H9 (cell line): ENCODE measurements around the gene NR1I2. TPM values are rescaled to one million over a fixed set of nuclear protein-coding genes. Genes with fewer than 3 reads are reported as not detected.

ENCODE experiments used
- DNase-seq: peaks from one replicate; pipeline ENCODE4 v3.0.0-alpha.2; 2017
- H2AFZ ChIP-seq: one replicate; pipeline ENCODE4 v1.6.1; 2013; ENCODE audit warnings: mild to moderate bottlenecking, low read length, control low read depth, moderate library complexity
- H2AK5ac ChIP-seq: 2 replicates; pipeline ENCODE4 v1.6.1; 2013; ENCODE audit warnings: low read length, control low read depth, mixed read lengths; ENCODE audit not compliant: insufficient read length
- H2BK120ac ChIP-seq: one replicate; pipeline ENCODE4 v1.6.1; 2013; ENCODE audit warnings: low read depth, mild to moderate bottlenecking, low read length, control low read depth, inconsistent platforms; ENCODE audit not compliant: poor library complexity, severe bottlenecking
- H2BK12ac ChIP-seq: 2 replicates; pipeline ENCODE4 v1.6.1; 2013; ENCODE audit warnings: low read length, control low read depth, mixed read lengths, low read depth; ENCODE audit not compliant: insufficient read length
- H2BK15ac ChIP-seq: 2 replicates; pipeline ENCODE4 v1.6.1; 2013; ENCODE audit warnings: low read depth, low read length, control low read depth
- H2BK20ac ChIP-seq: one replicate; pipeline ENCODE4 v1.6.1; 2013; ENCODE audit warnings: low read depth, mild to moderate bottlenecking, low read length, control low read depth, inconsistent platforms; ENCODE audit not compliant: poor library complexity, severe bottlenecking
- H2BK5ac ChIP-seq: 2 replicates; pipeline ENCODE4 v1.6.1; 2013; ENCODE audit warnings: low read length, control low read depth, mixed read lengths; ENCODE audit not compliant: insufficient read length
- H3K14ac ChIP-seq: 2 replicates; pipeline ENCODE4 v1.6.1; 2013; ENCODE audit warnings: low read length, control low read depth; ENCODE audit not compliant: insufficient read depth
- H3K18ac ChIP-seq: 2 replicates; pipeline ENCODE4 v1.6.1; 2013; ENCODE audit warnings: low read depth, mild to moderate bottlenecking, mixed read lengths, low read length, control low read depth; ENCODE audit not compliant: insufficient read length
- H3K23ac ChIP-seq: 2 replicates; pipeline ENCODE4 v1.6.1; 2013; ENCODE audit warnings: low read length, control low read depth, mixed read lengths, low read depth; ENCODE audit not compliant: insufficient read length
- H3K23me2 ChIP-seq: 2 replicates; pipeline ENCODE4 v1.6.1; 2013; ENCODE audit warnings: low read depth, mild to moderate bottlenecking, mixed read lengths, low read length, control low read depth; ENCODE audit not compliant: insufficient read length, poor library complexity, severe bottlenecking
- H3K27ac ChIP-seq: 2 replicates; pipeline ENCODE4 v1.5.1; 2013; ENCODE audit warnings: low read length, control low read depth, mixed read lengths, low read depth; ENCODE audit not compliant: insufficient read length
- H3K27me3 ChIP-seq: 2 replicates; pipeline ENCODE4 v1.6.1; 2013; ENCODE audit warnings: low read length, control low read depth, inconsistent platforms; ENCODE audit not compliant: insufficient read depth
- H3K4ac ChIP-seq: 2 replicates; pipeline ENCODE4 v1.6.1; 2013; ENCODE audit warnings: low read depth, mild to moderate bottlenecking, control low read depth, inconsistent platforms, low read length, moderate library complexity
- H3K4me1 ChIP-seq: 2 replicates; pipeline ENCODE4 v1.6.1; 2013; ENCODE audit warnings: low read length, control low read depth, inconsistent platforms; ENCODE audit not compliant: insufficient read depth
- H3K4me2 ChIP-seq: 2 replicates; pipeline ENCODE4 v1.6.1; 2013; ENCODE audit warnings: low read length, control low read depth, mixed read lengths; ENCODE audit not compliant: insufficient read length, insufficient read depth
- H3K56ac ChIP-seq: 2 replicates; pipeline ENCODE4 v1.6.1; 2013; ENCODE audit warnings: low read depth, mild to moderate bottlenecking, mixed read lengths, low read length, control low read depth; ENCODE audit not compliant: insufficient read length
- H3K79me1 ChIP-seq: 2 replicates; pipeline ENCODE4 v1.6.1; 2013; ENCODE audit warnings: low read depth, mild to moderate bottlenecking, moderate library complexity, low read length, control low read depth, inconsistent platforms; ENCODE audit not compliant: insufficient read depth, poor library complexity, severe bottlenecking
- H3K79me2 ChIP-seq: 2 replicates; pipeline ENCODE4 v1.6.1; 2013; ENCODE audit warnings: low read length, control low read depth, inconsistent platforms; ENCODE audit not compliant: insufficient read depth
- H3K9ac ChIP-seq: 2 replicates; pipeline ENCODE4 v1.6.1; 2013; ENCODE audit warnings: low read length, control low read depth, mixed read lengths; ENCODE audit not compliant: insufficient read length; ENCODE audit errors: extremely low read depth
- H3K9me3 ChIP-seq: one replicate; pipeline ENCODE4 v1.6.1; 2013; ENCODE audit warnings: low read depth, low read length, inconsistent platforms; ENCODE audit not compliant: control insufficient read depth
- H3T11ph ChIP-seq: one replicate; pipeline ENCODE4 v1.6.1; 2013; ENCODE audit warnings: mild to moderate bottlenecking, low read length, control low read depth, inconsistent platforms
- H4K20me1 ChIP-seq: one replicate; pipeline ENCODE4 v1.6.1; 2013; ENCODE audit not compliant: control insufficient read depth, insufficient read length, insufficient read depth
- H4K5ac ChIP-seq: 2 replicates; pipeline ENCODE4 v1.6.1; 2013; ENCODE audit warnings: low read depth, mild to moderate bottlenecking, mixed read lengths, low read length, control low read depth; ENCODE audit not compliant: insufficient read length
- H4K8ac ChIP-seq: replicated peaks from 2 replicates; pipeline ENCODE4 v1.6.1; 2013; ENCODE audit warnings: low read length, control low read depth, mixed read lengths, low read depth; ENCODE audit not compliant: insufficient read length
- H4K91ac ChIP-seq: 2 replicates; pipeline ENCODE4 v1.6.1; 2013; ENCODE audit warnings: low read depth, mild to moderate bottlenecking, moderate library complexity, mixed read lengths, low read length, control low read depth; ENCODE audit not compliant: insufficient read length
- H3K27ac Mint-ChIP-seq, 3 experiments: 2 replicates in 2 of 3; 3 replicates in 1 of 3; pipeline ENCODE4 v1.8.0; 2020 to 2021; ENCODE audit warnings: mixed read lengths in 3 of 3, mild to moderate bottlenecking in 1 of 3, moderate library complexity in 1 of 3
- H3K27me3 Mint-ChIP-seq: 2 replicates; pipeline ENCODE4 v1.8.0; 2021; ENCODE audit warnings: low read depth, mild to moderate bottlenecking, moderate library complexity, mixed read lengths
- H3K36me3 Mint-ChIP-seq, 3 experiments: 2 replicates in 2 of 3; 3 replicates in 1 of 3; pipeline ENCODE4 v1.8.0; 2020 to 2021; ENCODE audit warnings: low read depth in 3 of 3, mixed read lengths in 3 of 3; ENCODE audit not compliant: insufficient read depth in 1 of 3
- H3K4me1 Mint-ChIP-seq, 2 experiments: 2 replicates each; pipeline ENCODE4 v1.8.0; 2020; ENCODE audit warnings: mixed read lengths in 2 of 2
- H3K4me3 Mint-ChIP-seq, 2 experiments: 2 replicates in 1 of 2; 3 replicates in 1 of 2; pipeline ENCODE4 v1.8.0; 2020 to 2021; ENCODE audit warnings: mild to moderate bottlenecking in 2 of 2, mixed read lengths in 2 of 2, moderate library complexity in 1 of 2
- H3K9me3 Mint-ChIP-seq, 2 experiments: 2 replicates in 1 of 2; 3 replicates in 1 of 2; pipeline ENCODE4 v1.8.0; 2020; ENCODE audit warnings: mild to moderate bottlenecking in 2 of 2, mixed read lengths in 2 of 2, moderate library complexity in 1 of 2
- CTCF ChIP-seq: fragments of 200-600 bp; sonication (generic); conservative IDR thresholded peaks from 3 replicates; pipeline ENCODE4 v1.8.0; 2021; ENCODE audit warnings: antibody characterized with exemption, mild to moderate bottlenecking
- WGBS: extraction: QIAGEN DNeasy Blood & Tissue Kit; methylation state at CpG from one replicate; pipeline ENCODE4 v1.1.7; 2013; ENCODE audit warnings: missing lambda C conversion rate, low lambda C conversion rate, mixed read lengths; ENCODE audit not compliant: insufficient read length; ENCODE audit errors: extremely low coverage; 5-methylcytosine and 5-hydroxymethylcytosine counted together
- total RNA-seq: library from RNA; stranded (reverse); gene quantifications from 2 replicates; pipeline ENCODE4 v1.2.1, GENCODE V29; 2021

Gene NR1I2
- total RNA-seq, 1 experiment from 2014 or later, result not detected

GRCh38 chr3:119795849-119796248 lies 13.9 kb downstream of the NR1I2 start:
- Histone ChIP-seq H2BK15ac (no peak overlapping the region), H3K9me3 (no peaks in the 10 kb centered on the region), H3K27me3 (no peaks in the 10 kb centered on the region), H3K14ac (no peak overlapping the region), H2BK5ac (no peak overlapping the region), H2BK12ac (no peak overlapping the region), H2AFZ (no peak overlapping the region), H4K8ac (no peak overlapping the region), H2BK20ac (no peak overlapping the region), H4K5ac (no peak overlapping the region), H3K27ac (no peak overlapping the region), H3K79me2 (no peaks in the 10 kb centered on the region), H2BK120ac (no peak overlapping the region), H2AK5ac (no peak overlapping the region), H3K18ac (no peak overlapping the region), H3K23me2 (no peaks in the 10 kb centered on the region), H3K4me2 (no peak overlapping the region), H3T11ph (no peak overlapping the region), H3K4me1 (peaks cover 3% of the 10 kb centered on the region; the same call in 1 of the 2 replicates), H3K4ac (no peak overlapping the region), H3K79me1 (no peaks in the 10 kb centered on the region), H3K56ac (no peak overlapping the region), H4K20me1 (no peaks in the 10 kb centered on the region), H3K9ac (no peak overlapping the region), H3K23ac (no peak overlapping the region), H4K91ac (no peak overlapping the region)
- peaks cover 14 to 19% of the 10 kb centered on the region in 2 experiments for H3K4me1 Mint-ChIP-seq
- no peak overlapping the region for H3K4me3 Mint-ChIP-seq
- no peak for TF ChIP-seq CTCF
- no peaks in the 10 kb centered on the region for H3K27me3 Mint-ChIP-seq
- no peak overlapping the region for H3K27ac Mint-ChIP-seq
- no CpG with 5 or more reads among the region's 3 CpGs for WGBS
- no peaks in the 10 kb centered on the region; a peak in 1 of 7 replicates for H3K36me3 Mint-ChIP-seq
- no peak for DNase-seq
- H3K9me3 Mint-ChIP-seq, result no peaks in the 10 kb centered on the region
